GM21381 (cell line): ENCODE data around the gene CHTF8.

Experiments used
- ATAC-seq: cut with Tn5 transposase; IDR thresholded peaks from one replicate; pipeline ENCODE4 v1.9.1; 2021; ENCODE audit warnings: mild to moderate bottlenecking, moderate library complexity; ENCODE audit not compliant: unreplicated experiment

The CHTF8 gene

GRCh38 chr16:69088684-69089083, 43.7 kb downstream of the CHTF8 start:
- ATAC-seq, result no peak

GRCh38 chr16:69087161-69087581, 45.2 kb downstream of the CHTF8 start:
- ATAC-seq, result no peak

GRCh38 chr16:69085032-69085695, 47.2 kb downstream of the CHTF8 start:
- ATAC-seq, result no peak

- ATAC-seq, result no peak
Measured at GRCh38 chr16:69084289-69084688, 48.1 kb downstream of the CHTF8 start.

- ATAC-seq, result no peak
Measured at GRCh38 chr16:69083306-69083941, 49.0 kb downstream of the CHTF8 start.

- no peak for ATAC-seq
Measured at GRCh38 chr16:69079697-69080096, 52.7 kb downstream of the CHTF8 start.

- ATAC-seq, result no peak
Measured at GRCh38 chr16:69078073-69078472, 54.3 kb downstream of the CHTF8 start.

- no peak for ATAC-seq
Measured at GRCh38 chr16:69077251-69077650, 55.1 kb downstream of the CHTF8 start.

- no peak for ATAC-seq
Measured at GRCh38 chr16:69073181-69073702, 59.1 kb downstream of the CHTF8 start.

- no peak for ATAC-seq
Measured at GRCh38 chr16:69072640-69072974, 59.8 kb downstream of the CHTF8 start.

GRCh38 chr16:69071036-69071435, 61.4 kb downstream of the CHTF8 start:
- ATAC-seq, result no peak

GRCh38 chr16:69069504-69069903, 62.9 kb downstream of the CHTF8 start:
- ATAC-seq, result no peak
